Activated CD4-positive, alpha-beta T cell treated with anti-CD3 and anti-CD28 coated beads, Interleukin-2, Interleukin-4, amounts not matched to agents 100 ng/mL and 50 ng/mL, durations not matched to agents 16 hours and 8 hours (primary cell): Measurements from ENCODE around the gene MYL3.
A peak's percentile ranks its signal among the peaks of the same experiment; 100 is the strongest.

Source experiments
- DNase-seq: peaks from one replicate; pipeline ENCODE4 v3.0.0-alpha.2; 2020; ENCODE audit warnings: low spot score

The MYL3 gene

GRCh38 chr3:46865031-46865507 lies 1.8 kb upstream of the MYL3 start:
- no peak for DNase-seq

- no peak for DNase-seq
These were observed 1.0 kb upstream of the MYL3 start for GRCh38 chr3:46864061-46864881.

GRCh38 chr3:46862369-46863025 lies 747 bp downstream of the MYL3 start:
- no peak for DNase-seq

GRCh38 chr3:46861605-46862368 lies 1.5 kb downstream of the MYL3 start:
- DNase-seq = no peak

GRCh38 chr3:46860810-46861604 lies 2.2 kb downstream of the MYL3 start:
- no peak for DNase-seq

GRCh38 chr3:46860017-46860809 lies 3.0 kb downstream of the MYL3 start:
- DNase-seq = peak; percentile 22

GRCh38 chr3:46859001-46859710 lies 4.1 kb downstream of the MYL3 start:
- DNase-seq = no peak

- DNase-seq = no peak
These were observed 4.8 kb downstream of the MYL3 start for GRCh38 chr3:46858456-46858855.

GRCh38 chr3:46857485-46858341 lies 5.5 kb downstream of the MYL3 start:
- DNase-seq = no peak

GRCh38 chr3:46856576-46857471 lies 6.4 kb downstream of the MYL3 start:
- no peak for DNase-seq

GRCh38 chr3:46854555-46854991 lies 8.7 kb downstream of the MYL3 start:
- DNase-seq = no peak

GRCh38 chr3:46853441-46854415 lies 9.5 kb downstream of the MYL3 start:
- no peak for DNase-seq

- DNase-seq = no peak
These were observed 10.3 kb downstream of the MYL3 start for GRCh38 chr3:46852839-46853355.

- DNase-seq = no peak
These were observed 10.9 kb downstream of the MYL3 start for GRCh38 chr3:46852334-46852720.

- DNase-seq = no peak
These were observed 11.6 kb downstream of the MYL3 start for GRCh38 chr3:46851364-46852333.

- DNase-seq = no peak
These were observed 12.8 kb downstream of the MYL3 start for GRCh38 chr3:46850468-46850779.
